ENCODE data around the gene SIRPA. TPM values are rescaled to one million over a fixed set of nuclear protein-coding genes. Genes with fewer than 3 reads are reported as not detected.

Gene SIRPA
- total RNA-seq, 1 donor from 2014 or later = not detected

- intact Hi-C loops (cut with micrococcal nuclease) = no loop called here
Observed at GRCh38 chr20:1947535-1947846, 52.3 kb downstream of the SIRPA start.

GRCh38 chr20:1949347-1950100 is 54.3 kb downstream of the SIRPA start:
- intact Hi-C loops (cut with micrococcal nuclease) = no loop called here

- intact Hi-C loops (cut with micrococcal nuclease) = no loop called here
Observed at GRCh38 chr20:1950836-1951235, 55.6 kb downstream of the SIRPA start.

- intact Hi-C loops (cut with micrococcal nuclease) = no loop called here
Observed at GRCh38 chr20:1951436-1952115, 56.4 kb downstream of the SIRPA start.

GRCh38 chr20:1952737-1953530 is 57.7 kb downstream of the SIRPA start:
- intact Hi-C loops (cut with micrococcal nuclease) = no loop called here

- intact Hi-C loops (cut with micrococcal nuclease) = no loop called here
Observed at GRCh38 chr20:1953621-1954020, 58.4 kb downstream of the SIRPA start.

- intact Hi-C loops (cut with micrococcal nuclease) = no loop called here
Observed at GRCh38 chr20:1955217-1955616, 60.0 kb downstream of the SIRPA start.

DNA sequence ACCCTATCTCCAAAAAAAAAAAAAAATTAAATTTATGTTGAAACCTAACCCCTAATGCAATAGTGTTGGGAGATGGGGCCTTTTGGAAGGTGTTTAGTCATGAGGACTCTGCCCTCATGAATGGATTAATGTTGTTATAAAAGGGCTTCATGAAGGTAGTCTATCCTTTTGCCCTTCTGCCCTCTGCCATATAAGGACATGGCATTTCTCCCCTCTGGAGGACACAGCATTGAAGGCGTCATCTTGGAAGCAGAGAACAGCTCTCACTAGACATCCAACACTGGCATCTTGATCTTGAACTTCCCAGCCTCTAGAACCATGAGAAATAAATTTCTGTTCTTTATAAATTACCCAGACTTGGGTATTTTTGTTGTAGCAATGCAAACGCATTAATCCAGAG is 63.2 kb downstream of the SIRPA start:
- intact Hi-C loops (cut with micrococcal nuclease) = no loop called here

DNA sequence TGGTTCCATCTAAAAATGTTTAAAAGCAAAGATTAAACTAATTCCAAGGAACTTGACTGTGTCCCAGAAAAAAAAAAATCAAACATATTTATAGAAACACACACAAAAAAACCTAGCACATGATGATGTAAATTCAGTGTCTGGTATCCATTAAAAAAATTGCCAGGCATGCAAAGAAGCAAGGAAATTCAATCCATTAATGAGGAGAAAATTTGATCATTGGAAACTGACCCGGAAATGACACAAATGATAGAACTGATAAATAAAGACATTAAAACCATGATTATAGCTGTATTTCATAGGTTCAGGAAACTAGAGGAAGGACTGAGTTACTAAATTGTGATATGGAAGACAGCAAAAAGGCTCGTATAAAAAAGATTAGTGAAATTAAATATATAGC is 63.9 kb downstream of the SIRPA start:
- intact Hi-C loops (cut with micrococcal nuclease) = no loop called here

DNA sequence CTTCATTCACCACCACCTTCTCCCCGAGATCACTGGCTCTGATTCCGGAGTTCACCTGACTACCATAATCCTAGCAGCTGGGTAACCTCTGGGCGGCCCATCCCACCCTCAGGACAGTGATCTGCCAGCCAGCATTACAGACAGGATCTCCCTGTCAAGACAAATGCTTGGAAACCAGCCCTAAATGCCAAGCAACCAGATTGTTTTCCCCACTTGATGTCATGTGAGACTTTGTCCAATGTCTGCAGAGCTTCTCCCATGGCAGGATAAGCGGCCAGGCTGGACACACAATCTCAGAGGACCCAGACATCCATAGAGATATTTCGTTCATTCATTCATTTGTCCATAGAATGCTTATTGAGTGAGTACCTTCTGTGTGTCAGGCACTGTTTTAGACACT is 66.2 kb downstream of the SIRPA start:
- intact Hi-C loops (cut with micrococcal nuclease) = loop anchor here (10.0 kb wide), 1 partner anchor 493 kb away; no protein-coding TSS in a partner anchor

DNA sequence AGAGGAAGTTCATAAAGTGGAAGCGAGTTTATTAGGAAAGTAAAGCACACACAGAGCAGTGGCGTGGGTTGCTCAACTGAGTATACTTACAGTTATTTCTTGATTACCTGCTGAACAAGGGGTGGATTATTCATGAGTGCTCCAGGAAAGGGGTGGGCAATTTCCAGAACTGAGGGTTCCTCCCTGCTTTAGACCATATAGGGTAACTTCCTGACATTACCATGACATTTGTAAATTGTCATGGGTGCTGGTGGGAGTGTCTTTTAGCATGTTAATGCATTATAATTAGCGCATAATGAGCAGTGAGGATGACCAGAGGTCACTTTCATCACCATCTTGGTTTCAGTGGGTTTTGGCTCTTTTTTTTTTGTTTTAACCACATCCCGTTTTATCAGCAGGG is 68.9 kb downstream of the SIRPA start:
- intact Hi-C loops (cut with micrococcal nuclease) = loop anchor here (2.0 to 10.0 kb wide), 2 partner anchors 129 to 491 kb away; no protein-coding TSS in a partner anchor

DNA sequence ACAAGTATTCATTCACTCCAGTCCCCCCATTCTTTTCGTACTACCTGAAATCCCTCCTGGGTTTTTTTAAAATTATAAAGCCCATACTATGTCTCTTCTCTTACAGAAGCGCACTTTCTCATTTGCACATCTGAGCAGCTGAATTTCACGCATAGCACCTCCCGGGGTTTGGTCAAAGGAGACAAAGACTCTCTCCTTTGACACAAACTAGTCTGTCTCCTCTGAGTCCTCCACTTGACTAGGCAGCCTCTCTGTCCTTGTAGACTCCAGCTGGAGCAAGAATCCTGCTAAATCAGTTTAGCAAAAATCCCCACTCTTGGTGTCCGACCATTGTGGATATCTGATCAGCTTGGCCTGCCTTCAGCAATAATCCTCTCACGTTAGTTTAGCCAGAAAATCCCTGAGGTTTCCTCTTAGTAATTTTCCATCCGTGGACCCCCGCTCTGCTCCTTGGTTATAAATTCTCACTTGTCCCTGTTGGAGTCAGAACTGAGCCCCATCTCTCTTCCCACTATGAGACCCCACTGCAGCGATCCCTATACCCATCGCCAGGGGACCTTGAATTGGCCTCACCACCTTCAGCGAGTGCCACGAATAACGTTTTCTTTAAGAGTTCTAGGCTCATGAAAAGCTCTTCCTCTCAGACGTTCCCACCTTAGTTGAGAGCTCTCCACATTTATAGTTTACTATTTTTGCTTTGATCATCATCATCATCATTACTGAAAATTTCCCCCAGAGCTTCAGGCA is 69.6 kb downstream of the SIRPA start:
- intact Hi-C loops (cut with micrococcal nuclease) = loop anchor here (1.0 to 10.0 kb wide), 3 partner anchors 128 to 490 kb away; no protein-coding TSS in a partner anchor

DNA sequence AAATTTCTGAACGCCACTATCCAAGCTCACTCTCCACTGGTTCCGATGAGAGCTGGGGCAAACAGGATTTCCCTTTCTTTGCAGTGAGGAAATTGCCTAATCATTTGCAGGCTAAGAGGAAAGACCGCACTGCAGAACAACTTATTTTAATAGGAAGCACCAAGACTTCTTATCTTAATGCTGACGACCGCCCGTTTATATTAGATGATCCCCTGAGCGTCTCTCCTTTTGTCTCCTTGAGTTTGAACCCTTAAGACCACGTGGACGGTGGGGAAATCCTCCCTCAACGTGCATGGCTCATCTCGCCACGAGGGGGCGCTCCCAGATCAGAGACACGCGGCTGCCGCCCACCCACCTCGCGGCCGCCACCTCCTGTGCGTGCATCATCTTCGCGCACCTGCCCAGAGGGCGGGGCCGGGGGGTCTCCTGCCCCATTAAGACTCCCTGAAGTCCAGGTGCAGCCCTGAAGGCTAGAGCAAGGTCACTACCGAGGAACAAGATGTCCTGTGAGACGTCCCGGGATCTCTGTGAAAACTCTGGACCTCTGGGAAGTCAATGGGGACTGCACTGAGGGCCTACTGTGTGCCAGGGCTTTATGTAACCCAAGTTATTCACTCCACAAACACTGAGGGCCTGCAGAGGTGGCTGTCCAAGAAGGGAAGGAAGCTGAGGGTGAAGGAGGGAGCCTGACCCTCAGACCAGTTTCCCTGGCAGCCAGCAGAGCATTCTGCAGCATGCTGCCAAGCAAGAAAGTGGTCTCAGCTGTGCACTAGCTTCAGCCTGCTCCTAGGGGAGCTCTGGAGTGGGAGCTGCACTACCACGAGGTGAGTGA is 70.5 kb downstream of the SIRPA start:
- intact Hi-C loops (cut with micrococcal nuclease) = loop anchor here (1.0 to 10.0 kb wide), 3 partner anchors 127 to 489 kb away; no protein-coding TSS in a partner anchor

DNA sequence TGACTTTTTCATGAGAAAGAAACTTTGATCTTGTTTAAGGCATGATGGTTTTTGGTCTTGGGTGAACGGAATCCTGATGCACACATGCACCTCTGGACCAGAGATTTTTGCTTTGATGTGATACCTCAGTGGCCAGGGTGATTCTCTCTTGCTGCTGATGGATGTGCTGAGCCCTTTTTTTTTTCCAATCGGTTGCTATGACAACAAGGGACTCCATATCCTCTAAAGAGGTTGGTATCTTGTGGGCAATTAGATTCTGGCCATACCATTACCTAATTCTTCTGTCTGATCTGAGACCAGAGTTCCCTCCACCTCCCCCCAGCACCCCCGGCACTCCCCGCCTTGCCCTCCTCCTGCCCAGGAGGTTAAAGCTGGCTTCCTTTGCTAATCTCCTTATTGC is 73.8 kb downstream of the SIRPA start:
- intact Hi-C loops (cut with micrococcal nuclease) = loop anchor here (10.0 kb wide), 1 partner anchor 486 kb away; no protein-coding TSS in a partner anchor

DNA sequence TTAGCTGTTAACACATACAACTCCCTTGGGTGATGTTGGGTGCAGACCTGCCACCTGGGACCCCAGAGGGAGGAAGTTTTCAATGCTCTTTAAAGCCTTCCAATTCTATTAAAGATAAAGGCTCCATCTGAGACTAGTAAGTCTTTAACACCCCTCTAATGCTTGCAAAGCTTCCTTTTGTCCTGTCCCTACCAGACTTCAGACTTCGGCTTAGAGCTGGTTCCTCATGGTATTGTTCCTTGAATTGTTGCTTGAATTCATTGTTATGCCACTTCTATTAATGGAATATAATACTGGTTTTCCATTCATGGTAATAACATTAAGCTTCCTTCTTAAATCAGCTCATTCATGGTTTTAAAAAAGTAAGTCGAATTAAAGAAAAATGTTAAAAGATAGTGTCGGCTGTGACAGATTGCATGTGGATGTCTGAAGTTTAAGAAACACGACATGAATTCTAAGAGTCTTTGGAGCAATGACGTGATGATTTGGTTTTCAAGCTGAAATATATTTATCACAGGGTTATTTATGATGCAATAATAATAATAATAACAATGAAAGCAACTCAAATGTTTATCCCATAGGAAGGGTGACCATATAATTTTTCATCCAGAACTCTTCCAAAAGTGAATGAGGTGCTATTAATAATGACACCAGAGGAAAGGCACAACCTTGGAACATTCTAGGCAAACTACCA is 76.8 kb downstream of the SIRPA start:
- intact Hi-C loops (cut with micrococcal nuclease) = no loop called here

- intact Hi-C loops (cut with micrococcal nuclease) = no loop called here
Observed at GRCh38 chr20:1973601-1974440, 78.6 kb downstream of the SIRPA start.

DNA sequence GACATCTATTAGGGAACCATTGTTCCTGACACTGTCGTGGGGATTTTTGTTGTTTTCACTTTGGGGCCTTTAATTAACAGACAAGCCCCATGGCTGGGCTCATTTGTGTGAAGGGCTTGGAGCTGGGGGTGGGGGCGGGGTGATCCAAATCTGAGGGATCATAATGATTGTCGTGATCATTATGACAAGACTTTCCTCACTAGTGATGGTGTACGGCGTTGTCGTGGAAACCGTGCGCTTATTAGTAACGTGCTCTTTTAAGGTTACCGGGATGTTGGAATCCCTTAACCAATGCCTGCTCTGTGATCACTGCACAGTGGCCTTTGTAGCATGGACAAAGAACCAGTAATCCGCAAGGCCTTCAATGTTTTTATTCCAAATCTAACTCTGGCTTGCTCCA is 80.1 kb downstream of the SIRPA start:
- intact Hi-C loops (cut with micrococcal nuclease) = no loop called here

- intact Hi-C loops (cut with micrococcal nuclease) = no loop called here
Observed at GRCh38 chr20:1979106-1979778, 84.0 kb downstream of the SIRPA start.
